GM18907 (cell line): ENCODE results near the gene PYCR2.

Experiments
- ATAC-seq: cut with Tn5 transposase; IDR thresholded peaks from one replicate; pipeline ENCODE4 v1.9.1; 2021; ENCODE audit warnings: mild to moderate bottlenecking, moderate library complexity; ENCODE audit not compliant: unreplicated experiment

The PYCR2 gene

GRCh38 chr1:225921734-225922709 lies 2.0 kb downstream of the PYCR2 start:
- ATAC-seq, result no peak

- no peak for ATAC-seq
These were observed 4.1 kb downstream of the PYCR2 start for GRCh38 chr1:225919906-225920305.

GRCh38 chr1:225918280-225918679 lies 5.8 kb downstream of the PYCR2 start:
- ATAC-seq, result no peak

GRCh38 chr1:225917536-225917935 lies 6.5 kb downstream of the PYCR2 start:
- no peak for ATAC-seq

GRCh38 chr1:225917101-225917500 lies 6.9 kb downstream of the PYCR2 start:
- ATAC-seq, result no peak

- no peak for ATAC-seq
These were observed 8.5 kb downstream of the PYCR2 start for GRCh38 chr1:225915538-225915991.

GRCh38 chr1:225914947-225915346 lies 9.1 kb downstream of the PYCR2 start:
- ATAC-seq, result no peak

- ATAC-seq, result no peak
These were observed 9.7 kb downstream of the PYCR2 start for GRCh38 chr1:225914391-225914790.

- peak; percentile 75 for ATAC-seq
These were observed 12.6 kb downstream of the PYCR2 start for GRCh38 chr1:225911191-225912130.

- no peak for ATAC-seq
These were observed 14.6 kb downstream of the PYCR2 start for GRCh38 chr1:225909477-225909876.

GRCh38 chr1:225908773-225909172 lies 15.3 kb downstream of the PYCR2 start:
- ATAC-seq, result no peak

- no peak for ATAC-seq
These were observed 15.9 kb downstream of the PYCR2 start for GRCh38 chr1:225908013-225908640.

- no peak for ATAC-seq
These were observed 16.7 kb downstream of the PYCR2 start for GRCh38 chr1:225907341-225907740.

- ATAC-seq, result no peak
These were observed 17.6 kb downstream of the PYCR2 start for GRCh38 chr1:225906467-225906866.

GRCh38 chr1:225903623-225904022 lies 20.4 kb downstream of the PYCR2 start:
- ATAC-seq, result no peak

- ATAC-seq, result no peak
These were observed 24.8 kb downstream of the PYCR2 start for GRCh38 chr1:225899044-225899925.

- ATAC-seq, result no peak
These were observed 26.2 kb downstream of the PYCR2 start for GRCh38 chr1:225897595-225898514.

- peak; percentile 100 for ATAC-seq
These were observed 27.0 kb downstream of the PYCR2 start for GRCh38 chr1:225896937-225897549.
